Astrocyte (in vitro differentiated cells and primary cell): ENCODE data around the gene TNFRSF4. TPM values are rescaled to one million over a fixed set of nuclear protein-coding genes. Genes with fewer than 3 reads are reported as not detected.

Experiments
- DNase-seq: peaks from one replicate; pipeline ENCODE4 v3.0.0-alpha.2; 2010; ENCODE audit warnings: low read depth
- FAIRE-seq: peaks from 2 replicates; lab custom pipeline; 2011; peaks lifted over from hg19 to GRCh38; lab: Jason Lieb, UNC
- H2AFZ ChIP-seq: 2 replicates; pipeline ENCODE4 v1.6.0; 2012; ENCODE audit warnings: low read depth, low read length, inconsistent platforms
- H3K27ac ChIP-seq: 2 replicates; pipeline ENCODE4 v1.5.1; 2011; ENCODE audit warnings: low read depth, low read length, inconsistent platforms
- H3K27me3 ChIP-seq: 2 replicates; pipeline ENCODE4 v1.6.0; 2011; ENCODE audit warnings: low read length, inconsistent platforms; ENCODE audit not compliant: insufficient read depth
- H3K36me3 ChIP-seq: 2 replicates; pipeline ENCODE4 v1.5.1; 2011; ENCODE audit warnings: low read length, inconsistent platforms; ENCODE audit not compliant: insufficient read depth
- H3K4me1 ChIP-seq: 2 replicates; pipeline ENCODE4 v1.5.1; 2011; ENCODE audit warnings: low read length, inconsistent platforms; ENCODE audit not compliant: insufficient read depth
- H3K4me2 ChIP-seq: 2 replicates; pipeline ENCODE4 v1.6.0; 2012; ENCODE audit warnings: low read length, inconsistent platforms
- H3K4me3 ChIP-seq: 2 replicates; pipeline ENCODE4 v1.5.1; 2011; ENCODE audit warnings: low read depth, mild to moderate bottlenecking, low read length, inconsistent platforms; ENCODE audit not compliant: insufficient read depth
- H3K79me2 ChIP-seq: 2 replicates; pipeline ENCODE4 v1.6.0; 2012; ENCODE audit warnings: mild to moderate bottlenecking, low read length, inconsistent platforms; ENCODE audit not compliant: insufficient read depth
- H3K9ac ChIP-seq: 2 replicates; pipeline ENCODE4 v1.6.0; 2012; ENCODE audit warnings: mild to moderate bottlenecking, low read length, inconsistent platforms
- H3K9me3 ChIP-seq: 2 replicates; pipeline ENCODE4 v1.5.1; 2012; ENCODE audit warnings: low read depth, mild to moderate bottlenecking, low read length, inconsistent platforms; ENCODE audit not compliant: insufficient read depth
- H4K20me1 ChIP-seq: 2 replicates; pipeline ENCODE4 v1.6.0; 2012; ENCODE audit warnings: low read length, inconsistent platforms; ENCODE audit not compliant: insufficient read depth
- H3K27ac Mint-ChIP-seq: one replicate; pipeline ENCODE4 v1.8.0; 2021; ENCODE audit warnings: mild to moderate bottlenecking, mixed read lengths; ENCODE audit not compliant: unreplicated experiment
- H3K27me3 Mint-ChIP-seq: one replicate; pipeline ENCODE4 v1.8.0; 2021; ENCODE audit warnings: low read depth, mixed read lengths; ENCODE audit not compliant: unreplicated experiment
- H3K36me3 Mint-ChIP-seq: one replicate; pipeline ENCODE4 v1.8.0; 2021; ENCODE audit warnings: low read depth, mixed read lengths; ENCODE audit not compliant: unreplicated experiment
- H3K4me1 Mint-ChIP-seq: one replicate; pipeline ENCODE4 v1.8.0; 2021; ENCODE audit warnings: low read depth, mixed read lengths; ENCODE audit not compliant: unreplicated experiment
- H3K4me3 Mint-ChIP-seq: one replicate; pipeline ENCODE4 v1.8.0; 2021; ENCODE audit warnings: mild to moderate bottlenecking, moderate library complexity, mixed read lengths; ENCODE audit not compliant: unreplicated experiment
- H3K9me3 Mint-ChIP-seq: one replicate; pipeline ENCODE4 v1.8.0; 2021; ENCODE audit warnings: mild to moderate bottlenecking, mixed read lengths; ENCODE audit not compliant: unreplicated experiment
- EZH2 ChIP-seq: IDR thresholded peaks from 2 replicates; pipeline ENCODE4 v1.6.1; 2012; ENCODE audit warnings: mild to moderate bottlenecking, low read length, inconsistent platforms; ENCODE audit not compliant: insufficient read depth
- total RNA-seq: library from RNA; stranded (reverse); gene quantifications from 2 replicates; pipeline ENCODE4 v1.2.1, GENCODE V29; 2021
- TF ChIP-seq, protein P1 (sequence below): IDR thresholded peaks from 2 replicates; pipeline ENCODE4 v1.5.1; 2011; ENCODE audit warnings: low read depth, mild to moderate bottlenecking, inconsistent platforms, low read length, moderate library complexity; ENCODE audit not compliant: insufficient read depth

The TNFRSF4 gene
- total RNA-seq, 1 donor from 2014 or later = 0.41 TPM

DNA sequence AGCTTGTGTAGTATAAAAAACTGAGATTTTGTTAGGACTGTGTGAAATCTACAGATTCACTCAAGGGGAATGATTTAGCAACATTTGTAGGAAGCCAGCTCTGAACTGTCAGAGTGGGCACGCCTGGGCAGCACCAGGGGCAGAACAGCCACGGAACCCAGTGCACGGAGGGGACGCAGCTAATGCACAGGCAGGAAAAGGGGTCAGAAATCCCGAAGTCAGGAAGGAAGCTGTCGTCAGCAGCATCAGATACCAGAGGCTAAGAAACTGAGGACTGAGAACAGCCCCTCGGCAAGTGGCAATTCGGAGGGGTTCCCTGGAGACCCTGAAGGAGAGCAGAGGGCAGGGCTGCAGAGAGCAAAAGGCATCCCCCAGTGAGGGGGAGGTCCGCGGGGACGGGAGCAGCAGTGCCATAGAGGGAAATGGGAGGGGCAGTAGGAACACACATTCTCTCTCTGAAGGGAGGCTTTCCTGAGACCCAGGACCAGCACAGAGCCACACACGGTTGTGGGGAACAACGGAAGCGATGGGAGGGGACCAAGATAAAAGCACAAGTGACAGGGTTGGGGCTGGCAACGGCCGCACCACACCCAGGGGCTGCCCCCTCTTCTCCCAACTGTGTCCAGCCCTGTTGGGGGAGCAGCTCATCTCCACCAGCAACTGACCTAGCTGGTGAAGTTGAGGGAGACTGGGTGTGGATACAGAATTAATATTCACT, 47.0 kb upstream of the TNFRSF4 start:
- Mint-ChIP-seq H3K27ac (no peak overlapping the region), H3K4me3 (no peak overlapping the region), H3K9me3 (no peaks in the 10 kb centered on the region), H3K36me3 (peaks cover 15% of the 10 kb centered on the region), H3K27me3 (no peaks in the 10 kb centered on the region), H3K4me1 (peaks cover 23% of the 10 kb centered on the region)
- H3K27me3 ChIP-seq = no peaks in the 10 kb centered on the region
- TF ChIP-seq, protein P1, sequence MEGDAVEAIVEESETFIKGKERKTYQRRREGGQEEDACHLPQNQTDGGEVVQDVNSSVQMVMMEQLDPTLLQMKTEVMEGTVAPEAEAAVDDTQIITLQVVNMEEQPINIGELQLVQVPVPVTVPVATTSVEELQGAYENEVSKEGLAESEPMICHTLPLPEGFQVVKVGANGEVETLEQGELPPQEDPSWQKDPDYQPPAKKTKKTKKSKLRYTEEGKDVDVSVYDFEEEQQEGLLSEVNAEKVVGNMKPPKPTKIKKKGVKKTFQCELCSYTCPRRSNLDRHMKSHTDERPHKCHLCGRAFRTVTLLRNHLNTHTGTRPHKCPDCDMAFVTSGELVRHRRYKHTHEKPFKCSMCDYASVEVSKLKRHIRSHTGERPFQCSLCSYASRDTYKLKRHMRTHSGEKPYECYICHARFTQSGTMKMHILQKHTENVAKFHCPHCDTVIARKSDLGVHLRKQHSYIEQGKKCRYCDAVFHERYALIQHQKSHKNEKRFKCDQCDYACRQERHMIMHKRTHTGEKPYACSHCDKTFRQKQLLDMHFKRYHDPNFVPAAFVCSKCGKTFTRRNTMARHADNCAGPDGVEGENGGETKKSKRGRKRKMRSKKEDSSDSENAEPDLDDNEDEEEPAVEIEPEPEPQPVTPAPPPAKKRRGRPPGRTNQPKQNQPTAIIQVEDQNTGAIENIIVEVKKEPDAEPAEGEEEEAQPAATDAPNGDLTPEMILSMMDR = no peak
- TF ChIP-seq EZH2 = no peak
- DNase-seq (no peak), FAIRE-seq (no peak)
- no peak overlapping the region for H2AFZ ChIP-seq
- peaks cover 63% of the 10 kb centered on the region for H3K79me2 ChIP-seq
- H3K4me3 ChIP-seq = no peak overlapping the region
- no peak overlapping the region for H3K4me2 ChIP-seq
- H3K9ac ChIP-seq = no peak overlapping the region
- peaks cover 17% of the 10 kb centered on the region for H3K36me3 ChIP-seq
- H4K20me1 ChIP-seq = peaks cover 41% of the 10 kb centered on the region
- H3K4me1 ChIP-seq = peaks cover 18% of the 10 kb centered on the region
- no peaks in the 10 kb centered on the region for H3K9me3 ChIP-seq
- H3K27ac ChIP-seq = no peak overlapping the region

DNA sequence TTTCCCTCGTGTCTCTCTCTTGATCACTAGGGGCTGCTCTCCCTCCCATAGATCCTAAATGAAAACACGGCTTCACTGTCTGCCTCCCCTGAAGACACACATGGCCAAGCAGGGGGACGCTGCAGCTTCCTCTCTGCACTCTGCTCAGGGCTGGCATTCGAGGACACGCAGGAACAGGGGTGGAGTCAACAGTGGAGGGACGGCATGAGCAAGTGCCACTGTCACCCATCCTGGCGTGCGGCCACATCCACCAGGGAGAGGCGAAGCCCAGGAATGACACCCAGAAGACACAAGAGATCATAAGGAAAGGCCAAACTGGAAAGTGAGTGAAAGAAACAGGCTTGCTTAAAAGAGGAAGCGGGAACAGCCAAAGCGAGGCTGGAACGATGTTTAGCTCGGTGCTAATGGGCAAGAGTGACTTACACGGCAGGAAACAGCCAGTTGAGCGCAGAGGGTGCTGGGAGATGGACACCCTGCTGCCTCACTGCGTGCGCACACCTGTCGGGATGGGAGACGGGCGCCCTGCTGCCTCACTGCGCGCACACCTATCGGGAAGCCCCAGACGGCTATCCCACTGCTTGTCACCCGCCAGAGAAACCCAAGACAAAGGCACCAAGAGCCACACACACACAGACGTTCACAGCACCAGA, 46.1 kb upstream of the TNFRSF4 start:
- no peaks in the 10 kb centered on the region for H3K9me3 Mint-ChIP-seq
- DNase-seq (no peak), FAIRE-seq (no peak)
- peaks cover 15% of the 10 kb centered on the region for H3K36me3 Mint-ChIP-seq
- Histone ChIP-seq H3K9me3 (no peaks in the 10 kb centered on the region), H2AFZ (no peak overlapping the region), H3K27ac (no peak overlapping the region), H3K79me2 (peaks cover 61% of the 10 kb centered on the region), H3K4me3 (no peak overlapping the region), H3K27me3 (no peaks in the 10 kb centered on the region), H3K4me2 (no peak overlapping the region), H3K9ac (no peak overlapping the region), H3K4me1 (peaks cover 9% of the 10 kb centered on the region), H3K36me3 (peaks cover 20% of the 10 kb centered on the region), H4K20me1 (peaks cover 50% of the 10 kb centered on the region)
- H3K27me3 Mint-ChIP-seq = no peaks in the 10 kb centered on the region
- no peak for TF ChIP-seq EZH2
- TF ChIP-seq, protein P1 = no peak
- H3K27ac Mint-ChIP-seq = peak overlapping the region; percentile 4
- H3K4me3 Mint-ChIP-seq = no peak overlapping the region
- H3K4me1 Mint-ChIP-seq = peaks cover 17% of the 10 kb centered on the region

DNA sequence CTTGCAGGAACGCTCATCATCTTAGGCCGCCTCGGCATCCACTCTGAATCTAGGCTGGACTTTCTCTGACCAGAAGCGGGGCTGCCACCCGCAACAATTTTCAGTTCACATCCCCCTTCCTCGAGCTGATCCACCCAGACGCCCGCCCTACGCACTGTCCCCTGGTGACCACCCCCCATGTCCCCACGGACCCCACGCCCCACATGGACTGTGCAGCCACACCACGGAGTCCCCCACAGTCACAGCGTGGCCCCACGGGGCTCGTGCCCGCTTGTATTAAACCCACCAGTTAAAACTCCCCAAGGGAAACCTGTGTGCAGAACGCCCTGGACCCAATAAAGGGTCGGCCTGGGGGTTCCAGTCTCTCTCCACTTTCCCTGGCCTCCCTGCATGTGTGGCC, 45.6 kb upstream of the TNFRSF4 start:
- TF ChIP-seq, protein P1 = no peak
- no peak for TF ChIP-seq EZH2
- Histone ChIP-seq H3K9ac (no peak overlapping the region), H3K4me3 (no peak overlapping the region), H3K4me1 (peaks cover 6% of the 10 kb centered on the region), H3K27me3 (no peaks in the 10 kb centered on the region), H2AFZ (no peak overlapping the region), H3K4me2 (no peak overlapping the region), H3K27ac (no peak overlapping the region), H4K20me1 (peaks cover 52% of the 10 kb centered on the region), H3K36me3 (peaks cover 20% of the 10 kb centered on the region), H3K79me2 (peaks cover 61% of the 10 kb centered on the region), H3K9me3 (no peaks in the 10 kb centered on the region)
- no peaks in the 10 kb centered on the region for H3K9me3 Mint-ChIP-seq
- no peaks in the 10 kb centered on the region for H3K27me3 Mint-ChIP-seq
- H3K36me3 Mint-ChIP-seq = peaks cover 12% of the 10 kb centered on the region
- H3K4me1 Mint-ChIP-seq = peaks cover 12% of the 10 kb centered on the region
- H3K27ac Mint-ChIP-seq = no peak overlapping the region
- no peak for DNase-seq
- FAIRE-seq = no peak
- no peak overlapping the region for H3K4me3 Mint-ChIP-seq
